GM21360 (cell line): Measurements from ENCODE around the gene ME1.
A peak's percentile ranks its signal among the peaks of the same experiment; 100 is the strongest.
"Not testable (repeated sequence)": the region's sequence is repeated elsewhere in the genome, so short reads cannot be mapped to it uniquely, and the experiment has no call there.

Source experiments
- ATAC-seq: cut with Tn5 transposase; IDR thresholded peaks from one replicate; pipeline ENCODE4 v1.9.1; 2021; ENCODE audit warnings: mild to moderate bottlenecking, moderate library complexity; ENCODE audit not compliant: unreplicated experiment

The ME1 gene

GRCh38 chr6:83430611-83431544 is at the start of gene ME1:
Gene ME1, minus strand, starts transcription at chr6:83431051. Its CDS starts 97 bp downstream, at chr6:83430954.
- peak; percentile 69 for ATAC-seq

GRCh38 chr6:83480470-83480869 is 49.6 kb upstream of the ME1 start:
- no peak for ATAC-seq

DNA sequence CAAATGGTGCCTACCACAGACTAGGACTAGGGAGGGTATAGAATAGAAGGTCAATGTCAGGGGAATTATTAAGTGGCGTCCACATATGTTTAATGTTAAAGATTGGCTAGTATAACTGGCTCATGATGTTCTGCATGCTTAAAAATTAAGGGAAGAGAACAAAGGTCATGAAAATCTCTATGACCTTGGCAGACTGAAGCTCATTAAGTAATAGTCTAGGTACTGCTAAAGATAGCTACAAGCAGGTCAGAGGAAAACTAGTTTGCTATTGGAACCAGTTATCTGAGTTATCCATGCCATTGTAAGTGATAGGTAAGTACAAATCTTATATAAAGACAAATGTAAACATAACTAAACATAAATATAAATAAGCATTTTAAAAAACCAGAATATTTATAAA is 48.5 kb upstream of the ME1 start:
- ATAC-seq: no peak

GRCh38 chr6:83476971-83477370 is 46.1 kb upstream of the ME1 start:
- no peak for ATAC-seq

- ATAC-seq: no peak
These were observed 43.5 kb upstream of the ME1 start for GRCh38 chr6:83474309-83474708.

GRCh38 chr6:83472767-83473166 is 41.9 kb upstream of the ME1 start:
- ATAC-seq: no peak

DNA sequence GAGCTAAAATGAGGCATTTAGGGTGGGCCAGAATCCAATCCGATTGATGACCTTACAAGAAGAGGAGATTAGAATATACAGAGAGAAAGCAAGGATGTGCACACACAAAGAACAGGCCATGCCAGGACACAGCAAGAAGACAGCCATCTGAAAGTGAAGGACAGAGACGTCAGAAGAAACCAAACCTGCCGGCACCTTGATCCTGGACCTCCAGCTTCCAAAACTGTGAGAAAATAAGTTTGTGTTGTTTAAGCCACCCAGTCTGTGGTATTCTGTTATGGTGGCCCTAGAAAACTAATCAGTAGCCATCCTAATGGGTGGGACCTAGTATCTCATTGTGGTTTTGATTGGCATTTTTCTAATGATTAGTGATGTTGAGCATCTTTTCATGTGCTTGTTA is 39.7 kb upstream of the ME1 start:
- ATAC-seq: no peak

GRCh38 chr6:83470001-83470400 is 39.1 kb upstream of the ME1 start:
- no peak for ATAC-seq

- no peak for ATAC-seq
These were observed 36.8 kb upstream of the ME1 start for GRCh38 chr6:83467620-83468036.

DNA sequence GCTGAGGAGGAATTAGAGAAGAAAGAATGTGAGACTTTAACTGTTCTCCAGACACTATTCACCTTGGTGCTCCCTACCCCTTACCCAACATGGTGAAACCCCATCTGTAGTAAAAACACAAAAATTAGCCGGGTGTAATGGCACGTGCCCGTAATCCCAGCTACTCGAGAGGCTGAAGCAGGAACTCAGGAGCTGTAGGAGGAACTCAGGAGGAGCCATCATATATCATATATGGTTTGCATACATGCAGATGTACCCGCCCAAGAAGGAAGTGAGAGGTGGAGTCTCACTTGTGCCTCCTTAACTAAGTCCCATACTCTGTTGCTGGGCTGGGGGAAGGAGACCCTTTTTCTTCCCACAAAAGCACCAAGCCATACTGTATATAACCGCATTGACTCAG is 35.5 kb upstream of the ME1 start:
- no peak for ATAC-seq

DNA sequence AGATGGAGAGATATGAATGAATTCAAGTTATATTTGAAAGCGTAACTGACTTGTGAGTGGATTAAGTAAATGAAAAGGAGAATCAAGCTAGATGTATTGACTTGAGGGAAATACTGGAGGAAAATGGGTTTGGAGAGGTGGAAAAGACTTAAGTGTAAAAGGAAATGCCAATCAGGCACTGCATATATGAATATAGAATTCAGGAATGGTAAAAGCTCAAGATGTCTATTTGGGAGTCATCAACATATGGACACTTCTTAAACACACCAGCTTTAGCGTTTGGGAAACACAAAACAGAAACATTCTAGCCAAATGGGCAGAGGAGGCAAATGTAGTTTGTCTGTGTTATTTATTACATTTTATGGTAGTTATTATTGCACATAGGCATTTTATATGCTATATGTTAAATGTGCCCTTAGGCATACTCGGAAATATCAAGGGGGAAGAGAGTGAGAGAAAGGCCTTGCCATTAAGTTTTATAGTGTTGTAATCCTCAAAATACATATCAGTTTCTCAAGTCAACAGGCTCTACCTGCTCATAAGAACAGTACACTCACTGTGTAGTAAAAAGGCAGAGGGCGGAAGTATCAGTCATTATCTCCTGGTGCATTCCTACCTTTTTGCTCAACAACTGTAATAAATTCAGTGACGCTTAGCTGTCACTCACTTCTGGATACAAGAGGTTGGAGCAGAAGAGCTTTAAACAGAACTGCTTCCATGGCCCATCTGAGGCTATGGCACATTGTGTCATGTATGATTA is 33.7 kb upstream of the ME1 start:
- no peak for ATAC-seq

DNA sequence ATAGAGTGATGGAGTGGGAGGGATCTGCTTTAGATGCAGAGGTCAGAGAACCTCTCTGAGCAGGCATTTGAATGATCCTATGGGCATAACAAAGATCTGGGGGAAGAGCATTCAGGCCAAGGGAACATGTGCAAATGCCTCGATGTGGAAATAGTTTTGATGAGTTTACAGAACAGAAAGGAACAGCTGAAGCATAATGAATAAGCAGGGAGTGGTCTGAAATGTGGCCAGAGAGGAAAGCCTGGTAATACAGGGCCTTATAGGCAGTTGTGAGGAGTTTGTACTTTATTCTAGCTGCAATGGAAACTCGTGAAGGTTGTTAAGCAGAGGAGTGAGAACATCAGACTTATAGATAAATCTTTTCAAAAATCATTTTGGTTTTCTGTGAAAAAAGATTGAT is 33.0 kb upstream of the ME1 start:
- no peak for ATAC-seq

GRCh38 chr6:83462524-83462923 is 31.7 kb upstream of the ME1 start:
- no peak for ATAC-seq

- no peak for ATAC-seq
These were observed 30.6 kb upstream of the ME1 start for GRCh38 chr6:83461438-83461837.

DNA sequence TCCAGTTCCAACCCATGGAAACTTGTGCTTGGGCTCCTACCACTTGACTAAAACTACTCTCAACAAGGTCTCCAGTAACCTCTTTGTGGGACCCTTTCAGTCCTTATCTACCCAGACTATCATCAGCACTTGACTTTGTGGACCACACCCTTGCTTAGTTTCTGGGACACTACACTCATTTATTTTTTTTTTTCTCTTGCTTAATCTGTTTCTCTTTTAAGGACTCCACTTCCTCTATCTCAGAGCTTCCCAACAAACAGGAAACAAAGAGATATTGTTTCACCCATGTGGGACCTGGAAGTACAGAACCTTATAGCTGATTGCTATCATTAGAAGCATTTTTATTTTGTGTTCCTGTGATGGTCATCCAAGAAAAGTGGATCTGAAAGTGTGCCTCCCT is 28.8 kb upstream of the ME1 start:
- no peak for ATAC-seq

GRCh38 chr6:83450015-83450414 is 19.2 kb upstream of the ME1 start:
- not testable (repeated sequence) for ATAC-seq

GRCh38 chr6:83444086-83444699 is 13.3 kb upstream of the ME1 start:
- not testable (repeated sequence) for ATAC-seq

DNA sequence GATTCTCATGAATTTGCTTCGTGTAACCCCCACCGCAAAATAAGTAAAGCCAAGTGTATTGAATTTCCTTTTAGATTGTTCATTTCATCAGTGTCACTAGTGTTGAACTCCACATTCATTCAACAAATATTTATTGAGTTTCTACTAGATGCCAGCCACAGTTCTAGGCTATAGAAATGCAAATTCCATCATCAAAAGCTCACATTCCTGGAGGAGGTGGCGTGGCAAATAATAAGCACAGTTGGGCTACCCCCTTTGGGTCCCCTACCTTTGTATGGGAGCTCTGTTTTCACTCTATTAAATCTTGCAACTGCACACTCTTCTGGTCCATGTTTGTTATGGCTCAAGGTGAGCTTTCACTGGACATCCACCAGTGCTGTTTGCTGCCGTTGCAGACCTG is 12.7 kb upstream of the ME1 start:
- no peak for ATAC-seq

DNA sequence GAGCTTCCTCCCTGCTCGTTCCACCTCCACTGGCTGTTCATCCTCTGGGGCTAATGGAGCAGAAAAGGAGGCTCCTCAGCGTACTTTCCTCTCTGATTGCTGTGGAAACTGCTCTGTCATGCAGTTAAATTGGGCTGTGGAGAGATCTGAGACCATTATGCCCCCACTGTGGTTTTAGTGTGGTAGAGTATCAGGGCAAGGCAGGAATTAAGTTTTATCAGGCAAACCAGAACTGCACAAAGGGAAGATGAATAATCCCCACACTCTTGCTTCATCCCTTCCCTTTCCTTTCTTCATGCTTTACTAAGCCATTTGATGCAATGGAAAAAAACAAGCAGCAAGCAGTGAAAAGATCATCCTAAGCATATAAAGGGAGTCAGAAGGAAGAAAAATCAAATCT is 11.9 kb upstream of the ME1 start:
- no peak for ATAC-seq

GRCh38 chr6:83439201-83439600 is 8.3 kb upstream of the ME1 start:
- no peak for ATAC-seq

- no peak for ATAC-seq
These were observed 5.8 kb upstream of the ME1 start for GRCh38 chr6:83436674-83437073.

- ATAC-seq: no peak
These were observed 2.3 kb upstream of the ME1 start for GRCh38 chr6:83433177-83433576.
